Fibroblast of lung (primary cell): ENCODE measurements around the gene HSPA12B.

Source experiments
- CTCF ChIP-seq, 2 donors: IDR thresholded peaks in 1 of 2; conservative IDR thresholded peaks in 1 of 2; 1 replicate in 1 of 2; 2 replicates in 1 of 2; pipeline ENCODE4 v1.5.1; 2011 to 2012; ENCODE audit warnings: low read length in 2 of 2, control low read depth in 1 of 2, inconsistent platforms in 1 of 2, low read depth in 1 of 2, mild to moderate bottlenecking in 1 of 2
- EZH2 ChIP-seq: IDR thresholded peaks from 2 replicates; pipeline ENCODE4 v1.5.1; 2012; ENCODE audit warnings: low read length, control low read depth, mild to moderate bottlenecking; ENCODE audit errors: missing control alignments

- no peak for TF ChIP-seq CTCF (conservative IDR thresholded peaks at IDR 0.05 in 1 of 2, IDR thresholded peaks at IDR 0.05 in 1 of 2; ENCODE audit: low read depth in 1 of 2, low read length in 2 of 2)
- no peak for TF ChIP-seq EZH2
Measured at GRCh38 chr20:3710011-3710466, 22.4 kb upstream of the HSPA12B start.
